HEK293 (cell line): Measurements from ENCODE around the gene ABHD10.

Experiments
- CTCF ChIA-PET: fragments of 350-600 bp; formaldehyde crosslinking; extraction: SDS; loops from one replicate; lab custom pipeline; 2021; ENCODE audit warnings: antibody characterized with exemption; lab: Yijun Ruan, JAX
- POLR2A ChIA-PET: fragments of 300-600 bp; formaldehyde crosslinking; extraction: SDS; loops from one replicate; lab custom pipeline; 2020; ENCODE audit warnings: antibody characterized with exemption, inconsistent platforms; lab: Yijun Ruan, JAX
- H3K27ac ChIP-seq: fragments of 200-500 bp; sonication (Bioruptor generic); 2 replicates; pipeline ENCODE4 v1.5.1; 2014; ENCODE audit warnings: low read depth, low read length, control low read depth, inconsistent platforms; ENCODE audit errors: extremely low read depth
- H3K36me3 ChIP-seq, 2 experiments: fragments of 200-500 bp in 1 of 2; sonication (Bioruptor generic) in 1 of 2; 1 replicate in 1 of 2; 2 replicates in 1 of 2; pipeline ENCODE4 v1.5.1; 2014 to 2017; ENCODE audit warnings: inconsistent platforms in 2 of 2, low read length in 2 of 2; ENCODE audit not compliant: control insufficient read depth in 2 of 2, insufficient read depth in 1 of 2
- H3K4me1 ChIP-seq: fragments of 200-500 bp; sonication (Bioruptor generic); 2 replicates; pipeline ENCODE4 v1.5.1; 2014; ENCODE audit warnings: mild to moderate bottlenecking, low read length, inconsistent platforms; ENCODE audit not compliant: control insufficient read depth, insufficient read depth
- H3K4me3 ChIP-seq: 2 replicates; pipeline ENCODE4 v1.5.1; 2011; ENCODE audit warnings: low read depth, mild to moderate bottlenecking, control low read depth, low read length, moderate library complexity
- H3K9me3 ChIP-seq: fragments of 200-500 bp; sonication (Bioruptor generic); 2 replicates; pipeline ENCODE4 v1.5.1; 2014; ENCODE audit warnings: low read depth, low read length, inconsistent platforms; ENCODE audit not compliant: control insufficient read depth, insufficient read depth
- ATF2 ChIP-seq: fragments of 450-650 bp; formaldehyde crosslinking; IDR thresholded peaks from 2 replicates; pipeline ENCODE4 v1.5.1; 2016; ENCODE audit warnings: missing biosample characterization, missing genetic modification characterization, low read depth
- BCL11A ChIP-seq: fragments of 450-650 bp; formaldehyde crosslinking; IDR thresholded peaks from 2 replicates; pipeline ENCODE4 v1.5.1; 2016; ENCODE audit warnings: low read depth, missing biosample characterization, missing genetic modification characterization
- BCL6B ChIP-seq: fragments of 450-650 bp; formaldehyde crosslinking; IDR thresholded peaks from 2 replicates; pipeline ENCODE4 v1.5.1; 2017; ENCODE audit warnings: missing biosample characterization, missing genetic modification characterization
- FEZF1 ChIP-seq: fragments of 450-650 bp; formaldehyde crosslinking; IDR thresholded peaks from 2 replicates; pipeline ENCODE4 v1.5.1; 2016; ENCODE audit warnings: missing biosample characterization, missing genetic modification characterization
- HIC1 ChIP-seq: fragments of 450-650 bp; formaldehyde crosslinking; IDR thresholded peaks from 2 replicates; pipeline ENCODE4 v1.5.1; 2016; ENCODE audit warnings: missing biosample characterization, missing genetic modification characterization
- INSM2 ChIP-seq: fragments of 450-650 bp; formaldehyde crosslinking; IDR thresholded peaks from 2 replicates; pipeline ENCODE4 v1.5.1; 2016; ENCODE audit warnings: missing biosample characterization, missing genetic modification characterization
- KLF8 ChIP-seq: fragments of 450-650 bp; formaldehyde crosslinking; IDR thresholded peaks from 2 replicates; pipeline ENCODE4 v1.5.1; 2016; ENCODE audit warnings: missing biosample characterization, missing genetic modification characterization
- PRDM6 ChIP-seq: fragments of 450-650 bp; formaldehyde crosslinking; IDR thresholded peaks from 2 replicates; pipeline ENCODE4 v1.5.1; 2017; ENCODE audit warnings: missing biosample characterization, missing genetic modification characterization
- SCRT1 ChIP-seq: fragments of 450-650 bp; formaldehyde crosslinking; IDR thresholded peaks from 2 replicates; pipeline ENCODE4 v1.5.1; 2016; ENCODE audit warnings: missing biosample characterization, missing genetic modification characterization, borderline replicate concordance
- SCRT2 ChIP-seq: fragments of 450-650 bp; formaldehyde crosslinking; IDR thresholded peaks from 2 replicates; pipeline ENCODE4 v1.5.1; 2016; ENCODE audit warnings: missing biosample characterization, missing genetic modification characterization
- ZNF211 ChIP-seq: fragments of 450-650 bp; formaldehyde crosslinking; IDR thresholded peaks from 2 replicates; pipeline ENCODE4 v1.5.1; 2016; ENCODE audit warnings: low read depth, missing biosample characterization, missing genetic modification characterization
- ZNF214 ChIP-seq: fragments of 450-650 bp; formaldehyde crosslinking; IDR thresholded peaks from 2 replicates; pipeline ENCODE4 v1.5.1; 2017; ENCODE audit warnings: missing biosample characterization, mild to moderate bottlenecking, missing genetic modification characterization, borderline replicate concordance
- ZNF354C ChIP-seq: fragments of 450-650 bp; formaldehyde crosslinking; IDR thresholded peaks from 2 replicates; pipeline ENCODE4 v1.5.1; 2016; ENCODE audit warnings: missing biosample characterization, missing genetic modification characterization, low read depth, borderline replicate concordance
- ZNF701 ChIP-seq: fragments of 450-650 bp; formaldehyde crosslinking; IDR thresholded peaks from 2 replicates; pipeline ENCODE4 v1.5.1; 2016; ENCODE audit warnings: missing biosample characterization, missing genetic modification characterization
- ZNF768 ChIP-seq: fragments of 450-650 bp; formaldehyde crosslinking; IDR thresholded peaks from 2 replicates; pipeline ENCODE4 v1.5.1; 2018; ENCODE audit warnings: missing biosample characterization, mild to moderate bottlenecking, missing genetic modification characterization
- ZXDB ChIP-seq: fragments of 450-650 bp; formaldehyde crosslinking; IDR thresholded peaks from 2 replicates; pipeline ENCODE4 v1.5.1; 2016; ENCODE audit warnings: missing biosample characterization, missing genetic modification characterization

Gene ABHD10

GRCh38 chr3:111947231-111947630 is 31.6 kb upstream of the ABHD10 start:
- ChIA-PET CTCF (interaction anchor here (1.3 kb wide), 1 partner anchor 20 kb away, joined by 7 read pairs; no protein-coding TSS in a partner anchor), POLR2A (no interaction called here)
- H3K9me3 ChIP-seq, result no peaks in the 10 kb centered on the region
- H3K4me1 ChIP-seq, result no peaks in the 10 kb centered on the region
- H3K27ac ChIP-seq, result no peak overlapping the region
- H3K4me3 ChIP-seq, result no peak overlapping the region
- H3K36me3 ChIP-seq, result peaks cover 0 to 3% of the 10 kb centered on the region in 2 experiments; a peak in 1 of 3 replicates
- TF ChIP-seq ZXDB (tag by site-specific recombination), result no peak
- no peak for TF ChIP-seq ZNF211 (tag by site-specific recombination)
- TF ChIP-seq FEZF1, result peak; percentile 38
- peak; percentile 51 for TF ChIP-seq PRDM6 (tag by site-specific recombination)
- no peak for TF ChIP-seq HIC1
- TF ChIP-seq, all 188 proteins: peak for 2

GRCh38 chr3:111948786-111949185 is 30.0 kb upstream of the ABHD10 start:
- TF ChIP-seq FEZF1 (no peak), BCL6B (no peak), ZNF701 (no peak), INSM2 (tag by site-specific recombination) (no peak), ATF2 (tag by site-specific recombination) (no peak), ZNF354C (tag by site-specific recombination) (no peak), ZNF214 (tag by site-specific recombination) (no peak)
- H3K27ac ChIP-seq, result no peak overlapping the region
- H3K4me3 ChIP-seq, result no peak overlapping the region
- ChIA-PET POLR2A (no interaction called here), CTCF (no interaction called here)
- H3K9me3 ChIP-seq, result no peaks in the 10 kb centered on the region
- H3K36me3 ChIP-seq, result peaks cover 0 to 7% of the 10 kb centered on the region in 2 experiments; a peak in 1 of 3 replicates
- no peaks in the 10 kb centered on the region for H3K4me1 ChIP-seq

GRCh38 chr3:111949712-111950111 is 29.1 kb upstream of the ABHD10 start:
- Histone ChIP-seq H3K9me3 (no peaks in the 10 kb centered on the region), H3K4me1 (peaks cover 3% of the 10 kb centered on the region; the same call in 1 of the 2 replicates)
- no peak for TF ChIP-seq ZNF768 (tag by site-specific recombination)
- TF ChIP-seq KLF8 (tag by site-specific recombination), result no peak
- TF ChIP-seq SCRT2, result peak; percentile 86
- TF ChIP-seq SCRT1 (tag by site-specific recombination), result peak; percentile 64
- no peak for TF ChIP-seq BCL11A (tag by site-specific recombination)
- TF ChIP-seq, all 188 proteins: peak for 2
- POLR2A ChIA-PET, result no interaction called here
- H3K4me3 ChIP-seq, result no peak overlapping the region
- H3K27ac ChIP-seq, result no peak overlapping the region
- CTCF ChIA-PET, result no interaction called here
- H3K36me3 ChIP-seq, result peaks cover 0 to 7% of the 10 kb centered on the region in 2 experiments; a peak in 1 of 3 replicates
